ENCODE results near the gene LRRFIP2.

LRRFIP2 gene

GRCh38 chr3:37016903-37017302 is 157.5 kb downstream of the LRRFIP2 start:
- no peak for DNase-seq

- DNase-seq = no peak
Measured at GRCh38 chr3:37015642-37016041, 158.7 kb downstream of the LRRFIP2 start.

GRCh38 chr3:37014620-37015019 is 159.8 kb downstream of the LRRFIP2 start:
- no peak for DNase-seq

Data from NCI-H1092 treated with DMSO at 0.1 percent for 48 hours (cell line).